Measurements from ENCODE around the gene CDK14.
A peak's percentile ranks its signal among the peaks of the same experiment; 100 is the strongest.
"Not testable (repeated sequence)": the region's sequence is repeated elsewhere in the genome, so short reads cannot be mapped to it uniquely, and the experiment has no call there.

The CDK14 gene

GRCh38 chr7:90751595-90751994, 155.5 kb downstream of the CDK14 start:
- no peak for DNase-seq (ENCODE audit: low spot score)
- FAIRE-seq: no peak

DNA sequence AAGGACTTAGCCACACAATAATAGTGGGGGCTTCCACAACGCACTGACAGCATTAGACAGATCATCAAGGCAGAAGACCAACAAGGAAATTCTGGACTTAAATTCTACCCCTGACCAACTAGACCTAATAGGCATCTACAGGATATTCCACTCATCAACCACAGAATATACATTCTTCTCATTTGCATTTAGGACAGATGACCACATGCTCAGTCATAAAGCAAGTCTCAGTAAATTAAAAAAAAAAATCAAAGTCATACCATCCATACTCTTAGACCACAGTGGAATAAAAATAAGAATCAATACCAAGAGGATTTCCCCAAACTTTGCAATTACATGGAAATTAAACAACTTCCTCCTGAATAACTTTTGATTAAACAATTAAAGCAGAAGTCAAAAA, 155.9 kb downstream of the CDK14 start:
- DNase-seq (ENCODE audit: low spot score) (no peak), FAIRE-seq (no peak)

DNA sequence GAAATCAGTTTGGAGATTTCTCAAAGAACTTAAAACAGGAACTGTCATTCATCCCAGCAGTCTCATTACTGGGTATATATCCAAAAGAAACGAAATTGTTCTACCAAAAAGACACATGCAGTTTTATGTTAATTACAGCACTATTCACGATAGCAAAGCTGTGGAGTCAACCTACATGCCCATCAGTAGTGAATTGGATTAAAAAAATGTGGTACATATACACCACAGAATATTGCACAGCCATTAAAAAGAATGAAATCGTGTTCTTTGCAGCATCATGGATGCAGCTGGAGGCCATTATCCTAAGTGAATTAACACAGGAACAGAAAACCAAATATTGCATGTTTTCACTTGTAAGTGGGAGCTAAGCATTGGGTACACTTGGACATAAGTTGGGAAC, 158.9 kb downstream of the CDK14 start:
- DNase-seq (ENCODE audit: low spot score) (no peak), FAIRE-seq (no peak)

- DNase-seq (ENCODE audit: low spot score) (no peak), FAIRE-seq (no peak)
Measured at GRCh38 chr7:90756366-90756765, 160.2 kb downstream of the CDK14 start.

DNA sequence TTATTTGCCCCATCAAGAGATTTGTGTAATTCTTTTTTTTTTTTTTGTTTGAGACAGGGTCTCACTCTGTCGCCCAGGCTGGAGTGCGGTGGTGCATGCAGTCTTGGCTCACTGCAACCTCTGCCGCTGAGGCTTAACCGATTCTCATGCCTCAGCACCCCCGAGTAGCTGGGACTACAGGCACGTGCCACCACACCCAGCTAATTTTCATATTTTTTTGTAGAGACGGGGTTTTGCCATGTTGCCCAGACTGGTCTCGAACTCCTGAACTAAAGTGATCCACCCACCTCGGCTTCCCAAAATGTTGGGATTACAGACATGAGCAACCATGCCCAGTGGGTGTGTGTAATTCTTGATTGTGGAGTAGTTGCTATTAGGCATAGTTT, 161.4 kb downstream of the CDK14 start:
- not testable (repeated sequence) for DNase-seq (ENCODE audit: low spot score); FAIRE-seq

DNA sequence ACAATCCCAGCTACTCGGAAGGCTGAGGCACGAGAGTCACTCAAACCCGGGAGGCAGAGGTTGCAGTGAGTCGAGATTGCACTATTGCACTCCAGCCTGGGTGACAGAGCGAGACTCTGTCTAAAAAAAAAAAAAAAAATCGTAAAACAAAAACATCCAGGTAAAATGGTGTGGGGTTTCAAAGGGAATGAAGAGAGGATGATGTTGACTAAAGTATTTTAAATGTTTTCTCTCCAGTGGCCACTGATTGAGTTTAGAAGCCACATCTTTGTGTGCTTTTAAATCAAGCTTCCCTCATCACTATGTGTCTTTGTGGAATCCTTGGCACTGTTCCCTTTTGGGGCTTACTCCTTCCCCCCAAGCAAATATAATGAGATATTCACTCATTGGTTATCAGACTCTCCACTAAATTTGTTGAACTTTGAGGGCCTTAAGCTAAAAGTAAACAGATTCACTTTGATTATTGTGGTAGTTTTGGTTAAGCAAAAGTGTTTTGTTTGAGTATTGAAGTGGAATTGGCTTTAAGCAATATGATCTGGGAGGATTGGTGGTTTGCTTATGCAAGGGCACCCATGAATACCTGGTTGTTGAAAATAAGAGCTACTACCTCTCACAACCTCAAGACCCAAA, 162.9 kb downstream of the CDK14 start:
- DNase-seq (ENCODE audit: low spot score) (no peak), FAIRE-seq (no peak)

- no peak for DNase-seq (ENCODE audit: low spot score)
- no peak for FAIRE-seq
Measured at GRCh38 chr7:90759710-90760109, 163.6 kb downstream of the CDK14 start.

- FAIRE-seq (peak; percentile 9), DNase-seq (ENCODE audit: low spot score) (no peak)
Measured at GRCh38 chr7:90760892-90761291, 164.8 kb downstream of the CDK14 start.

GRCh38 chr7:90761584-90761983, 165.5 kb downstream of the CDK14 start:
- FAIRE-seq (no peak), DNase-seq (ENCODE audit: low spot score) (no peak)

DNA sequence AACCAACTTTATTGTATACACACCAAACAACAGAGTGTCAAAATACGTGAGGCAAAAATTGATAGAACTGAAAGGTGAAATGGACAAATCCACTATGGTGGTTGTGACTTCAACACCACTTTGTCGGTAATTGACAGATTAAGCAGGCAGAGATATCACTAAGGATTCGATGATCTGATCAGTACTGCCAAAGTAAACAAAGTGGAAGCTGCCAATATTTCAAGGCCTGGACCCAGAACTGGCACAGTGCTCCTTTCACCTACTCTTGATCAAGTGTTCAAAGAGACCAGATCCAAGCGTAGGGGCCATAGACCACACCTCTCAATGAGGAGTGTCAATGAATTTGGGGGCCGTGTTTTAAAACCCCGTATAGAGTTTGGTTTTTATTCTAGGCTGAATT, 167.0 kb downstream of the CDK14 start:
- FAIRE-seq (no peak), DNase-seq (ENCODE audit: low spot score) (no peak)

DNA sequence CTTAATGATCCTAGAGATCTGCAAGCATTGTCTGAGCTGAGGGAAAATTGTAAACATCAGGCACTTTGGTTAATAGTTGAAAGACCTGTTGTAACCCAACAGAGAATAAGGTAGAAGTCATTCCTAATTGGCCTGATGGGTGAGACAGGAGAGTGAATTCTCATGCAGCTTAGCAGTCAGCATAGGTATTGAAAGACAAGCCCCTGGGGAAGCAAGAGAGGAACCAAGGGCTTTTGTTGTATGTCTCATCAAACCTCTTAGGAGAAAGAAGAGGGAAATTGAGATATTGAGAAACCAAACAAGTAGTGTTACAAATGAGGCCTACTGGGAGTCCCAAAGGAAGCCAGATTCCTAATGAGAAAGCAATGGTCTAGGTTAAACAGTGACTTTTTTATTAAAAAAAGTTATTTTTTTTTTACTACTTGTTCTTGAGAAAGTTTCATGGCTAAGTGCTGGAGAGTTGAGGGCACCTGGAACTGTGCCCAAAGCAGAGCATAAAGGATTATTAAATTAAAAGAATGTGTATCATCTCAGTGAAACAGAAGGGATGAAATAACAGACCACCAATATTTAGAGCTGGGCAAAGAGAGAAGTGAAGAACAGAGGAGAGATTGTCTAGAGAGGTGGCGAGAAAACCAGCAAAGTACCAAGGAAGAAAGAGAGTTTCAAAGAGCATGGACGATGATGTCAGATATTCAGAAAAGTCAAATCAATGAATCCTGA, 168.9 kb downstream of the CDK14 start:
- DNase-seq (ENCODE audit: low spot score): no peak
- FAIRE-seq: no peak

DNA sequence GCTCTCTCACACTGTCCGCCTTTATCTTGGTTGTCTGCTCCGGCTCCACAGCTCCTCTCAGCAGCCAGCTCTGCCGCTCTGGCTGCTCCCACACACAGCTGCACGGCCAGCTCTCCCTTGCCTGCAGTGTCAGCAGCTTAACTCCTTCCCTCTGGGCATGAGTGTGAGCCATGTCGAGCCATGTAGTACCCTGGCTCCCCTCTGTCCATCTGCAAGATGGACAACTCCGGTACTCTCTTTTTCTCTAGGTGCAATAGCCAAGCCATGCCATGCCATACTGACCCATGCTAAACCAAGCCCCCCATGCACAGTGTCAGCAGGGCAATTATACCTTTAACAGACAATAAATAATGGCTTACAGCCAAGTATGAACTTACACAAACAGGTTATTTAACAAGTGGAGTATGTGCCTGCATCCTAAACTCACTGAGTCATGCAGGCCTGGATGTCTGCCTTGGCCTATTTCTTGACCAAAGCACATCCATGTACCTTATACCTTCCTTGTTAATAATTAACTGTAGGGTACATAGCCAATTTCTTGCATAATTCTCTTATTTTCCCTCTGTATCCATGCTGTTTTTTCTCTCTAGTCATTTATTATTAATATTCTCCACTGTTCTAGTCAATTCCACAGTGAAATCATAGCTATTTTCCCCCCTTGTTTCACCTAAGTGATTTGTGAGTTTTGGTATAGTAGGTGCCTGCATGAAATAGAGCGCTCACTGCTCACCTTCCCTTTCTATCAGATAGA, 170.9 kb downstream of the CDK14 start:
- DNase-seq (ENCODE audit: low spot score) (no peak), FAIRE-seq (peak; percentile 93)

DNA sequence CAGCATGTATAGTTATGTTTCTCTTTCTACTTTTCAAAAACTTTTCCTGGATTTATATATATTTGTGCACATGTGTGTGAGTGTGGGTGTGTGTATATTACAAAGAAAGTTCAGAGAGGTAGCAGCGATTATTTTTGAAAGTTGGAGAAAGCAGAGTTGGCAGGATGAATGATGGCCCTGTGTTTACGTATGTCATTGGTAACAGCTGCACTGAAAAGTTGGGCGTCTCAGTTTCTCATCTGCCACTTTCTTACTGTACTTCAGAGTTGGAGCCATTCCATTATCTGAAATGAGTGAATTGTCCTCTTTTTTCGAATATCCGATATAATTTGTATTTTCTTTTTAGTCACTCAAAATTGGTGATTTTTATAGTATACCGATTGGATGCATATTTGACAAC, 172.2 kb downstream of the CDK14 start:
- FAIRE-seq: no peak

GRCh38 chr7:90769036-90769435, 172.9 kb downstream of the CDK14 start:
- FAIRE-seq (no peak), DNase-seq (ENCODE audit: low spot score) (no peak)

More for the DNA sequence above, 172.2 kb downstream of the CDK14 start:
- DNase-seq (ENCODE audit: low spot score): no peak

DNA sequence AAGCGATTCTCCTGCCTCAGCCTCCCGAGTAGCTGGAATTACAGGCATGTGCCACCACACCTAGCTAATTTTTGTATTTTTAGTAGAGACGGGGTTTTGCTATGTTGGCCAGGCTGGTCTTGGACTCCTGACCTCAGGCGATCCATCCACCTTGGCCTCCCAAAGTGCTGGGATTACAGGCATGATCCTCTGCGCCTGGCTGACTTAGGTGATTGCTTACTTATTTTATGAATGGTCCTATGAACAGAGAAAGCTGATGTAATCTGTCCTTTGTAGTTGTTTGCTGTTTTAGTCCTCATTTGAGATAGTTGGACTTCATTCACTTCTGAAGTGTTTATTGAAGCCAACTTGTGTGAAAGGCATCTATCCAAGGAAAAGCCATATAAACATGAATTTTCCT, 173.4 kb downstream of the CDK14 start:
- DNase-seq (ENCODE audit: low spot score); FAIRE-seq: not testable (repeated sequence)

DNA sequence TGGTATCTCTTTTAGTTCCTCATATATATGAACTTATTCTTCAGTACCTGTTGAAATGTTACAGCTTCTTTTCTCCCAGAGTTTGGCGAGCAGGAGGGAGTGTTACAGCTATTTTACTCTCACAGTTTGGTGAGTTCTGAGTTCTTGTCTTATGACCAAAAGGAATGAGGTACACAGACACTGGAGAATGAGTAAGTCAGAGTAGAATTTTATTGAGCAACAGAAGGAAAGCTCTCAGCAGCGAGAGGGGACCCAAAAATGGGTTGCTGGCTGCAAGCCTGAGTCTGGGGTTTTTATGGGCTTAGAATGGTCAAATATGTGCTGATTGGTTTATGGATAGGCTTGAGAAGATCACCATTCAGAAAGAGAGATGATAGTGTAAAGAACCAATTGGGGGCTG, 175.2 kb downstream of the CDK14 start:
- FAIRE-seq (no peak), DNase-seq (ENCODE audit: low spot score) (no peak)

DNA sequence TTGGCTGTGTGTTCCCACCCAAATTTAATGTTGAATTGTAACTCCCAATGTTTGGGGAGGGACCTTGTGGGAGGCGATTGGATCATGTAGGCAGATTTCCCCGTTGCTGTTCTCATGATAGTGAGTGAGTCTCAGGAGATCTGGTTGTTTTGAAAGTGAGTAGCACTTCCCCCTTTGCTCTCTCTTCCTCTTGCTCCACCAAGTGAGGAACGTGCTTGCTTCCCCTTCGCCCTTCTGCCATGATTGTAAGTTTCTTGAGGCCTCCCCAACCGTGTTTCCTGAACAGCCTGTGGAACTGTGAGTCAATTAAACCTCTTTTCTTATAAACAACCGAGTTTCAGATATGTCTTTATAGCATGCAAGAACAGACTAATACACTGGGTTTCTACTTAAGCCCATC, 176.3 kb downstream of the CDK14 start:
- DNase-seq (ENCODE audit: low spot score) (no peak), FAIRE-seq (no peak)

DNA sequence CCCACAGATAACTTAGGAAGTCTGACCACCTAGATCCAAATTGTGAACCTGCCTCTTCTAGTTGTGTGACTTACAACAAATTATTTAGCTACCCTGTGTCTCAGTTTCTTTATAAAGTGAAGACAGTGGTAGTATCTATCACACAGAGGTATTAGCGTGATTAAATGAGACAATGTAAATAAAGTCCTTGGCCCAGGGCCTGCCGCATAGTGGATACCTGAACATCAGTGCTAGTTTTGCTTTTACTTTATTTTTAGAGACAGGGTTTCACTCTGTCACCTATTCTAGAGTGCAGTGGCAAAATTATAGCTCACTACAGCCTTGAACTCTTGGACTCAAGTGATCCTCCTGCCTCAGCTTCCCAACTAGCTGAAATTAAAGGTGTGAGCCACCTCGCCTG, 177.1 kb downstream of the CDK14 start:
- DNase-seq (ENCODE audit: low spot score) (no peak), FAIRE-seq (no peak)

DNA sequence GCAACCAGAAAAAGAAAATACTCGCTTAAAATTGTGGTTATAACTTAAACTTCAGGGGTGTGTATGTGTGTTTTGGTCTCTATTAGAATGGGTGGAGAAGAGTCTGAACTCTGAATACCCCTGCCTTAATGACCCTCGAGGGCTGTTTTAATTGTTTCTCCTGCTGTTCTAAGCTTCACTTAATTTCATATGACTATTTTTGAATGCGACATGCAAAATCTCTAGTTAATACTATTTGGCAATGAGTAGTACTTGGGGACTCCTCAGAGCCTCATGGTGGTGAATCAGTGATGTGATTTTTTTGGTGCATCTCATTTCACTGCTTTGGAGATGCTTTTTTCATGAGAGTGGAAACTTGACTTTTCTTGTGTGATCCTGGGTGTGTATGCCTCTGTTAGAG, 178.6 kb downstream of the CDK14 start:
- DNase-seq (ENCODE audit: low spot score) (no peak), FAIRE-seq (no peak)

DNA sequence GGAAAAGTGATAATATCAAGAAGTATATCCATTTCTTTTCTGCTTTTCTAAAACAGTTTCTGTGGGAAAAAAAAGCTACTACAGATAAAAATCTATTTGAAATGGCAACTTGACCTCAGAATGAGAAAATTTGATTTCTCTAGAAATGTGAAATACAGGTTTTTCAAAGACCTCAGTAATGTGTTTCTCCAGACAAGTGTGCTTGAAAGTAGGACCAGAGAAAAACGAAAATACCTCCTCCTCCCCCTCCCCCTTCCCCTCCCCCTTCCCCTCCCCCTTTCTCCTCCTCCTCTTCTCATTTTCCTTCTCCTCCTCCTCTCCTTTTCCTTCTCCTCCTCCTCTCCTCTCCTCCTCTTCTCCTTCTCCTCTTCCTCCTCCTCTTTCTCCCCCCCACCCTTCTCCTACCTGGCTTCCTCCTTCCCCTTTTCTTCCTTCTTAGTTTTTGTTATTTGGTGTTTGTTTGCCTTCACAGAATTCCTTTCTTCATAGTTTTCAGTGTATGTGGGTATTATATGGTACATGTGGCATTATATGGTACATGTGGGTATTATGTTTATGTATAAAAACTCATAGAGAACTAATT, 179.4 kb downstream of the CDK14 start:
- no peak for DNase-seq (ENCODE audit: low spot score)
- no peak for FAIRE-seq

GRCh38 chr7:90777041-90777440, 180.9 kb downstream of the CDK14 start:
- no peak for FAIRE-seq
- DNase-seq (ENCODE audit: low spot score): no peak

DNA sequence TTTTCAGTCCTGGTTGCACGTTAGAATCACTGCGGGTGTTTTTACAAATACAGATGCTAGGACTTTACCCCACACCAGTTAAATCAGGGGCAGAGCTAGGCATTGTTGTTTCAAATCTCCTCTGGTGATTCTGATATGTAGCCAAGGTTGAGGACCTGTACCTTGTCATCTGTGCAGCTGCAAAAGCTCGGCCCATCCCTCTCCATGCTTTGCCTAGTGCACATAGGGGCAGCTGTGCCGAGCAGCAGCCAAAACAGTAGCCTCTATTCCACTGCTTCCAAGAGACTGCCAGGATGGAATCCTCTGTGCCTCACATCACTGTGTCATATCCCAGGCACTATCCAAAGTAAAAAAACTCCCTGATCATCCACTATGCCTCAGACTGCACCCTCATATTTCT, 181.3 kb downstream of the CDK14 start:
- no peak for DNase-seq (ENCODE audit: low spot score)
- FAIRE-seq: no peak

All from urothelium cell line (cell line).